RPMI7951 (cell line): ENCODE data around the gene ACP1. TPM values are rescaled to one million over a fixed set of nuclear protein-coding genes. Genes with fewer than 3 reads are reported as not detected.
A peak's percentile ranks its signal among the peaks of the same experiment; 100 is the strongest.

Experiments used
- DNase-seq: peaks from one replicate; pipeline ENCODE4 v3.0.0-alpha.2; 2012; ENCODE audit warnings: low read depth
- total RNA-seq: library from RNA; depleted of rRNA; stranded (reverse); fragments of >200 nt; shearing (Covaris generic); gene quantifications from 2 replicates; pipeline ENCODE4 v1.2.3, GENCODE V29; 2014

The ACP1 gene
- total RNA-seq, 1 experiment from 2014 or later = 206 TPM

DNA sequence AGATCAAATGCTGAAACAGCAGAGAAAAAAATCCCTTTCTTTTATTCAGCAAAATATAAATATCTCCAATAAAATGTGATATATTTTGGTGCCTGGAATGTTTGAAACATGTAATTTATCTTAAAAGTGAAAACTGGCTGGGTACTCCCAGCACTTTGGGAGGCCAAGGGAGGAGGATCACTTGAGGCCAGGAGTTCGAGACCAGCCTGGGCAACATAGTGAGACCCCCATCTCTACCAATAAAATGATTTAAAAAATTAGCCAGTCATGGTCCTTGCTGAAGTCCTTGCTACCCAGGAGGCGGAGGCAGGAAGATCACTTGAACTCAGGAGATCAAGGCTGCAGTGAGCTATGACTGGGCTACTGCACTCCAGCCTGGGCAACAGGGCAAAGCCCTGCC, 9.6 kb upstream of the ACP1 start:
- no peak for DNase-seq

DNA sequence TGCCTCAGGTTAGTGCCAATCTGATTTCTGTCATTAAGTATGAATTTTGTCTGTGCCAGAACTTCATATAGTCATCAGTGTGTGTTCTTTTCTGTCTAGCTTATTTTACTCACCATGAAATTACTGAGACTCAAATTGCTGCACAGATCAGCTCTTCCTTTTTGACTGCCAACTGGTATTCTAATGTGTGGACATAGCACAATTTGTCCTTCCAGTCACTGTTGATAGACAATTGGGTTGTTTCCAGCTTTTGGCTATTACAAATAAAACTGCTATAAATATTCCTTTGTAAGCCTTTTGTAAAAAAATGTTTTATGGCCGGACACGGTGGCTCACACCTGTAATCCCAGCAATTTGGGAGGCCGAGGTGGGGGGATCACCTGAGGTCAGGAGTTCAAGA, 8.7 kb upstream of the ACP1 start:
- DNase-seq = no peak

DNA sequence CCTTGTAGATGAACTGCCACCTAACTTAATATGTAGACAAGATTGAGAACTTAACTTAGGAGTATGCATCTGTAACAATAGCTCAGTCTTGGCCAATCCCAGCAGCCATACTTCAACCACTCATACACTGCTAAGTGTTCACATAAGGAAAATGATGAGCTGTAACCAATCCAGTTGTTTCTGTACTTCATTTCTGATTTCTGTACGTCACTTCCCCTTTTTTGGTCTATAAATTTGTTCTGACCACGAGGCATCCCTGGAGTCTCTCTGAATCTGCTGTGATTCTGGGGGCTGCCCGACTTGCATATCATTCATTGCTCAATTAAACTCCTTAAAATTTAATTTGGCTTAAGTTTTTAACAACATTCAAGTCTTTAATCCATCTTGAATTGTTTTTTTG, 7.3 kb upstream of the ACP1 start:
- DNase-seq = no peak

DNA sequence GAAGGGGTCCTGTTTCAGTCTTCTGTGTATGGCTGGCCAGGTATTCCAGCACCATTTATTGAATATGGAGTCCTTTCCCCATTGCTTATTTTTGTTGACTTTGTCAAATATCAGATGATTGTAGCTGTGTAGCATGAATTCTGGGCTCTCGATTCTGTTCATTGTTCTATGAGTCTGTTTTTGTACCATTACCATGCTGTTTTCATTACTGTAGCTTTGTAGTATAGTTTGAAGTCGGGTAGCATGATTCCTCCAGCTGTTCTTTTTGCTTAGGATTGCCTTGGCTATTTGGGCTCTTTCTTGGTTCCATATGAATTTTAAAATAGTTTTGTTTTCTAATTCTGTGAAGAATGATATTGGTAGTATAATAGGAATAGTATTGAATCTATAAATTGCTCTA, 6.9 kb upstream of the ACP1 start:
- DNase-seq = no peak

DNA sequence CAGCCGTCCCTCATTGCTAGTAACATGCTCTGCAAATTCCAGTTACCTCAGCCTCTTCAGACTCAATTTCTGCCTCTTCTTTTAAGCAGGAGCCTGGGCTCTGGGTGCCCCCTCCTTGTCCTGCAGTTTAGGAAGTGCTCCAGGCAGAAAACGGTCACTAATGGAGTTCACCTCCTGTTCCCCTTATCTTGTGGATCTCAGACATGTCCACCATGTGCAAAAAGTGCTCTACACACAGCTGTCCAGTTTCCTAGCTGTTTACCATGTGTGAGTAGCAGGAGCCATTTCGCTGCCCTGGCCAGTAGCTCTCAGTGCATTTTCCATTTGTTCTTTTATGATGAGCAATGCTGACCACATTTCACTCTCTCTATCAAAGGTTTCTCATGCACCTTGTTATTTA, 5.8 kb upstream of the ACP1 start:
- no peak for DNase-seq

DNA sequence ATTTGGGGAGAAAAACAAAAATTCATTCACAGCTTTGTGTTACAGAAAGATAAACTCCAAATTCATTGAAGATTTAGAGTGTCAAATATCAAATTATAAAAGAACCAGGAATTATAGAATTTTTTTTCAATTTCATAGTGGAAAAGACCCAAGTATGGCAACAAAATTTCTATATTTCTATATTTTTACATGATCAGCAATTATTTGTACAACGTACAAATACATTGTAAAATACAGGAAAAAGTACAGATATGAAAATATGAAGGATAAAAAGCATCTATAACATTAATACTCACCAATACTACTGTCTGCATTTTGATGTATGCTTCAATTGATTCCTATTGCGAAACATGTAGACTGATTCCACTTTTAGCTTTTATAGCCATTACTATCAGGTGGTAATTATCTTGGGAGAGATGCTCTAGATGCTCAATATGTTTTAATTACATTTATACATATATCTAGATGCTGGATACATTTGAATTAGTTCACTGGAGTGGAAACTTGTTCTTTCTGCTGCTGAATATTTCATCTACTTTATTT, 4.9 kb upstream of the ACP1 start:
- no peak for DNase-seq

DNA sequence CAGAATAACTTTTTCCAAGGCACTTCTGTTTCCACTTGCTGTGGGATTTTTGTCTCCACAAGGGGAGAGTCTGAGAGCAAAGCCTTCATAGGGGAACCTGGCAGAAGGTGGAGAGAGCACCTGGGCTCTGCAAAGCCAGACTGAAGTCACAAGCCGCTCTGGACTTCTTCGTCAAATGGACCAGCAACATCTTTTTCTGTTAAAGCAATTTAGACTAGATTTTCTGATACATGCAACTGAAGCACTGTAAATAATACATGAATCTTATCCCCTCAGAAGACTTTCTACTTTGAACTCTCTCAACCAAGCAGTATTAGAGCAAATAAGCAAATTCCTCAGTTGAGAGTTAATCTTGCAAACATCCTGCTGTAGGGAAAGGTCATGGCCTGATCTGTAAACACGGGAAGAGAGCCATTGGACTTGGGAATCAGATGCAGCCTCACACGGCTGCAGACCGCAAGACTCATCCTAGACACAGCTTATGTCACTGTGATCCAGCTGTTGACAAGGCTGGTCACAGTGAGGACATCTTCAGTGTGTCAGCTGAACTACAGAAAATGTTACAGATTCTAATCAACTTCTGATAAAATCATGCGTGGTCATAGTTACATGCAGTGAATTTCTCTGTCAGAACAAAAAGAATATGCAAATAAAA, 4.1 kb upstream of the ACP1 start:
- no peak for DNase-seq

DNA sequence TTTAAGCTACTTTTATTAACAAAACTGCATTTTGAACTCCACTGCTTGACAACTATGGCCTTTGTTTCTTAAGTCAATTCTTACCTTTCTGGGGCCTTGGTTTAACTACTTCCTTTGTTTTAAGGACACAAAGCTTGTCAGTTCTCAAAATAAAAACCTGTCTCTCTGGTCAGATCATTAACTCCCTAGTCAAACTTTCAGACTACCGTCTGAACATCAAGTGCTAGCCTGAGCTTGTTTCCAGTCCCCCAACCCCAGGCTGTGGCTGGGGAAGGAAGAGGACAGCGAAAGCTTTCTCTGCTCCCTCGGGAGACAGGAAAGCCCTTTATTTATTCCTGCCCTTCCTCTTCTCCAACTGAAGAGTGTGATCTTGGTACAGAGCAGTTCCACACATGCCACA, 2.6 kb upstream of the ACP1 start:
- DNase-seq = no peak

DNA sequence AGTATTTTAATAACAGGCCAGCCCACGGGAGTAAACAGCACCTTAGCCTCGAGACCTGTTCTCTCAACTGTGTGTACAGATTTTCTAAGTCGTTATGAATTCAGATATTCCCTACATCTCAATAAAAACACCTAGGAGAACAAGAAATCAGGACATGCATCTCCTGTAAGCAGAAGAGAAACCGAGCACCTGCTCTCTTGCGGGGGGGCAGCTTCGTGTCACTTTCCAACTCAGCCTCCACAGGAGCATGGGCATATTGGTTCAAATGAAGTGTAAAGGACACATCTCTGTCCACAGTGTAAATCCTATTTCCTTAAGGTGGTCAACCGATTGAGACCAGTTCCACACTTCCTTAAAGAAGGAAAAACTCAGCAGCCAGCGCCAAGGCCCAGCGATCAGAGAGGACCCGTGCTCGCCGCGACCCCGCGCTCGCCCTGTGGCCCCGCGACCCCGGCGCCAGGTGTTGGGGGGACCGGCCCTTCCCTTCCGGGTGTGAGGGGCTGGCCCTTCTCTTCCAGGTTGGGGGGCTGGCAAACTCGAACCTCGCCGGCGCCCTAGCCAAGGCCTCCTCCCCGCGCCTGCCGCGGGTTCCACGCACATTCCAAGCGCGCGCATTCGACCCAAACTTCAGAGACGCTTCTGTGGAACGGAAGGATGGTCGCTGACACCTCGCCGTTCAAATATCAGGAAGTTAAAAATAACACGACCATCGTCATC, 1.6 kb upstream of the ACP1 start:
- no peak for DNase-seq

DNA sequence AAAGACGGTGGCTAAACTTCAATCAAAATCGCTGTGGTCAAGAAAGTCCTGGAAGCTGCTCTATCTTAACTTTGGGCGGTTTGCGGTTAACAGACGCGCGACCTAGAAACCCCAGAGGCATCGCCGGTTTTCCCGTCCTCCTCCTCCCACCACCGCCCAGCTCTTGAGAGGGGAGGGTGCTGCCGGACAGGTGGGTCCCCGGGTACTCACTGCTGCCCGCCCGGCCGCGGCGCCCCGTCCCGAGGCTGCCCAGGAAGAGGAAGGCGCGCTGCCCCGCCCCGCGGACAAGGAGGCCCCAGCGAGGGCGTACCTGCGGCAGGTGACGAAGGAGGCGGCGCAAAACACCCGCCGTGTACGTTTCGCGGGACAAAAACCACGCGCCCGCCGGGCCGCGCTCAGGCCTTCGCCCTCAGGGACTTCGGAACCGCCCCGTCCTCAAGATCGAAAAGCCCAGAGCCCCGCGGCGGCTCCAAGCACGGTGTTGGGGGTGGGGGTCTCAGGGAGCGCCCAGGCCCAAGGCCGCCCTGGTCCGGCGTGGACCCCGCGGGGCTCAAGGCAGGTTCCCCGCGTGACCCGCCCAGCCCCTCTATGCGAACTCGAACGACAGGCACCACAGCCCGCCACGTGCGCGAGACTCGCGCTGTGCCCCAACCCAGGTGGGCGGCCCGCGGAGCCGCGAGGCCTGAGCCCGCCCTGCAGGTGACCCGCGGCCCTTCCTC, 814 bp upstream of the ACP1 start, which contains the start of gene SH3YL1:
Gene SH3YL1, minus strand, starts transcription at position 259 of the 719 bp plus-strand sequence. Its CDS starts 48 bp downstream, at position 211.
- peak; percentile 21 for DNase-seq

DNA sequence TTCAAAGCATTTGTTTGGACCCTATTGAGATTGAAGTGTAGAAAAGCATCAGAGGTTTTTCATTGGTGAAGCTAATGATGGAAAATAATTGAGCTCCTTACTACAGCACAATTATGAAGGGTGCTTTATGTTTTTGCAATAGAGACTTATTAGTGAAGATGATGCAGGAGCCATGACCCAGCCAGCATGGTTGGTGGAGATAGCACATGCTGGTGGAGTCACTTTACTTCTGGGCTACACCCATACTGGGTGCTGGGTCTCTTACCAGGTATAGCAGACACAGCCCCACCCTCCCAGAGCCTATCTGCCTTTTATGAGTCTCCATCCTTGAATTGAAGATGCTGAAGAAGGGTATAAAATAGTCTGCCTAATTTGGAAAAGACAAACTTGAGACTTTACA, 3.6 kb downstream of the ACP1 start:
- no peak for DNase-seq

DNA sequence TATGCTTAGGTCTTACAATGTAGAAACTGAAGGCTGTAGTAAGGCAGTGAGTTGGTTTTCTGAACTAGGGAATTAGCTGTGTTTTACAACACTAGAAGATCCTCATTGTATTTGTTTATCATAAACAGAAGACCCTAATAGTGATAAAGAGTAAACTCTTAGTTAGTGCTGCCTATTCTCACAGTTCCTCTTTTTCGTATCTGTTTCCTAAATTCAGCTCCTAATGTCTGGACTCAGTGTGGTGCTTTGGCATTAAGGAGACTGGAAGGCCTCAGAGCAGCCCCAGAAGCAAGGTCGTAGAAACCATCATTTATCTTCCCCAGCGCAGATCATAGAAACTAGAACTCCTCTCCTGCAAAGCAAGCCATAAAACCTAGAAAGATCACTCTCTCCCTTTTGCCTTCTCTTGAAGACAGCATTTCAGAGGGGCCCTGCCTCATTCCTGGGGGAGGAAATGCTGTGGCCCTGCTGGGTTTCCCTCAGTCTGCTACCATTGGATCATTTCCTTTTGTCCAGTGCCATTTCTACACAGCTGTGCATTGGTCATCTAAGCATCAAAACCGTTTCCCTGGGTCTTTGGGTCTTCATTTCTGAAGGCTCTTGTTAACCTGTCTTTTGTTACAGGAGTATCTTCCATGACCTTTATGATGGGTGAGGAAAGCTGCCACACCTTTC, 4.7 kb downstream of the ACP1 start:
- no peak for DNase-seq

DNA sequence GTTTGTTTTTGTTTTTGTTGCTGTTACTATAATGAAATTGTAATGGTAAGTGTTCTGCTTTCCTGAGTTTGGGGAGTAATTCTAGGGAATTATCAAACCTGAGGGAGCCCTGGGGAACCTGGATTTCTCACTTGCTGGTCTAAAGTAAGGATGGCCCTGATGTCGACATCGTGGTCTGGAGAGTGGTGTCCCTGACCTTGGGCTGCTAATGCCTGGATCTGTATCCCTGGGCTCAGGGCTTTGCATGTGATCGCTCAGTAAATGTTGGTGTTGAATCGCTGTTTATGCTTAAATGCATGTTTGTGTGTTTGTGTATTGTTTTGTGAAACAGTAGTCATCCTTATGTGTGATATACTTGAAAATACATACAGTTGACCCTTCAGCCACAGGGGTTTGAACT, 6.1 kb downstream of the ACP1 start:
- DNase-seq = no peak

DNA sequence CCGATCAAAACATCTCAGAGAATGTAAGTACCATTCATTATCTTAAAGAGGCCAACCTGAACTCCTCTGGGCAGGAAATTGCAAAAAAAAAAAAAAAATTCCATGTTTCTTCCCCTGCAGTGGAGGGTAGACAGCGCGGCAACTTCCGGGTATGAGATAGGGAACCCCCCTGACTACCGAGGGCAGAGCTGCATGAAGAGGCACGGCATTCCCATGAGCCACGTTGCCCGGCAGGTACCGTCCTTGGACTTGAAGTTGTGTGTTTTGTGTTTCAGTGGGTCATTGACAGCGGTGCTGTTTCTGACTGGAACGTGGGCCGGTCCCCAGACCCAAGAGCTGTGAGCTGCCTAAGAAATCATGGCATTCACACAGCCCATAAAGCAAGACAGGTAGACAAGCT, 7.2 kb downstream of the ACP1 start:
- DNase-seq = no peak

DNA sequence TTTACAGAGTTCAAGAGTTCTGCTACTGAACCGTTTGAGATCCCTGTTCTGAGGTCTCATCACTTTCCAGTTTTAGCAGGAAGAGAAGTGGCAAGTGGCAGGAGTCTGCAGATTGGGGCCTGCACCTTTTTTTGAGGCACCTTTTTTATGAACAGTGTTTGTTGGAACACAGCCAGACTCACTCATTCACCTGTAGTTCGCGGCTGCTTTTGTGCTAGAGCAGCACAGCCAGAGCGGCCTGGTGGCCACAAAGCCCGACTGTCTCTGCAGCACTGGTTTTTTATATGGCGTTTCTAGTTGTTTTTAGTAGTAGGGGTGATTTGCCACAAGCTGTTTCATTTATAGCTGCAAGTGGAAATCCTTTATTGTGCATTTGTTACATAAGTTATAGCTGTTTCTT, 8.6 kb downstream of the ACP1 start:
- DNase-seq = no peak

DNA sequence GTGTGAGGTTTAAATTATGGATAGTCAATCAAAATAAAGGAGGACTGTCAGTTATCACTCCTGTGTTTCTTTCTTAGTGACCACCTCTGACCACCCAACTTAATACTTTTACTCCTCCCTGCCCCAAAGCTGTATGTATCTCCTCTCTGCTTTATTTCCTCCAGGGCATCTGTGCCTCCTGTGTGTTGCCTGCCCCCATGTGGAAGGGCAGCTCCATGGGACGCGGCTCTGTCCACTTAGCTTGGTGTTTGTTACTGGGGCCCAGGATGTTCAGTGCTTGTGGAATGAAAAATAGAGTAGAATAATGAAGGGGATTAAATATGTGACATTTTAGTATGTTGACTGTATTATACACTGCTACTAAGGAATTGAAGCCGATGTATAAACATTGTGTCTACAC, 9.8 kb downstream of the ACP1 start:
- no peak for DNase-seq

DNA sequence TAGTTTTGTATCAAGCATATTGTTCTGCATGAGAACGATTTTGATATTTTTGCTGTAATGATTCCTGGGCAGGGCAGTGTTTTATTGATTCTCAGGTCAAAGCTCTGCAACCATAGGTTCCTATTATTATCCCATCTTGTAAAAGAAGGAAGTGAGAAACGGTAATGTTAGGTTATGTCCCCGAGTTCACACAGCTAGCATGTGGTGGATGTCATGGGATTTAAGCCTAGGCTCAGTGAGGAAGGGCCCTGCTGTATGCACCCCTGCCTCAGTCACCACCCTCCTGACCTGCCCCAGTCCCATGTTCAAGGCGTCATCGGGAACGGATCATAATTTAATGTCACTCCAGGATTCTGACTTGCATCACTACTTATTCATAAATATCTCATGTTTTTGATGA, 10.7 kb downstream of the ACP1 start:
- no peak for DNase-seq

DNA sequence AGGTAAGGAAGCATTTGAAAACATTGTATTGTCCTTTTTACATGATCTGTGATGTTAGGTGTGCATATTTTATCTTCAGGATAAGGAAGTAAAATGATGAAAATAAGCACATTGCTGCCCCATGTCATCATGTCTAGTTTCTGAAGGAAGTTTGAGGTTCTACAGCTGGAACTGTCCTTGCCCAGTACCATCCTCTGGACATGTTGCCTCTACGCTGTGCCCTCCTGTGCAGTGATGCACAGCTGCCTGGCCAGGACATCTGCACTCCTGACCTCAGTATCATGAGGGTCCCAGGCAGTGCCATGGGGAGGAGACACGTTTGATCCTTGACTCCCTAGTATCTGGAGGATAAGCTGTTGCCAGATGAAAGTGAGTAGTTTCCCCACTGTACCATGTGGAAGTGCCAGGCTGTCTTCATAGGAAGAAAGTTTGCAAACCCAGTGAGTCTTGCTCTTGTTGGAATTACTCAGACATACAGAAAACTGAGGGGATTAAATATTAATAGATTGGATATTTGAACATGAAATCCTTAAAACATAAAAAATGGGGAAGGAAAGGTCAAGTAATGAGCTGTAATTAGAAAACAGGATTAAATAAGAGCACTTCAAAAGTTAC, 13.7 kb downstream of the ACP1 start:
- no peak for DNase-seq

DNA sequence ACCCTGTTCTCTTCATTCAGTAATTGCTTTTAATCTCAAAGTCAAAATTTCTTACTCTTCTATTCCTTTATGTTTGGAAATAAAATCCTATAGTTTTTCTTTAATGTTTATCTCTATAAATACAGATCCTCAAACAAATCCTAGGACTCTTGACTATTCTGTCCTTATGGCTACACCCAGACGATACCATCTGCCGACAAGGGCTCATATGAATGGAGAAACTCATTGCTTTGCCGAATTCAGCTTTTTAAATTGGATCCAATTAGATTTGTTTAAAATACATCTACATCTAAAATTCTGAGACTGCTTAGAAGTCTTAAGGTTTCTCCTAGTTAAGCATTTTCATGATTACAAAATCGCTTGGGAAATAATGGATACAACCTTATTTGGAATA, 14.2 kb downstream of the ACP1 start:
- no peak for DNase-seq

DNA sequence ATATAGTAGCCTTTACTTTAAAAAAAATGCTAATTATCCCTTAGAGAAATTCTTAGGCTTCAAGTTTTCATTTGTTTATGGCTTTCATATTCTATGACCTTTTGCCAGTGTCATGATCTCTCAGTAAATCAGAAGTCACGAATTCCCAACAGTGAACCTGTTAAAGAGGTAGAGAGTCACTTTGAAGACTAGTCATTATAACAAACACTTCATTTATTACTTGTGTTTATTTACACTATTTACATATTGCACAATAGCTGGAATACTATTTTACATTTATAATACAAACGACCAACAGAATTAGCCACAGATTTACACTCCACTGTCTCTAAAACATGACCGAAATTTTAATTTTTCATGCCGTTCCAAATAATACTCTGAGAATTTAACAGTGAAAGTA, 14.6 kb downstream of the ACP1 start:
- DNase-seq = no peak

DNA sequence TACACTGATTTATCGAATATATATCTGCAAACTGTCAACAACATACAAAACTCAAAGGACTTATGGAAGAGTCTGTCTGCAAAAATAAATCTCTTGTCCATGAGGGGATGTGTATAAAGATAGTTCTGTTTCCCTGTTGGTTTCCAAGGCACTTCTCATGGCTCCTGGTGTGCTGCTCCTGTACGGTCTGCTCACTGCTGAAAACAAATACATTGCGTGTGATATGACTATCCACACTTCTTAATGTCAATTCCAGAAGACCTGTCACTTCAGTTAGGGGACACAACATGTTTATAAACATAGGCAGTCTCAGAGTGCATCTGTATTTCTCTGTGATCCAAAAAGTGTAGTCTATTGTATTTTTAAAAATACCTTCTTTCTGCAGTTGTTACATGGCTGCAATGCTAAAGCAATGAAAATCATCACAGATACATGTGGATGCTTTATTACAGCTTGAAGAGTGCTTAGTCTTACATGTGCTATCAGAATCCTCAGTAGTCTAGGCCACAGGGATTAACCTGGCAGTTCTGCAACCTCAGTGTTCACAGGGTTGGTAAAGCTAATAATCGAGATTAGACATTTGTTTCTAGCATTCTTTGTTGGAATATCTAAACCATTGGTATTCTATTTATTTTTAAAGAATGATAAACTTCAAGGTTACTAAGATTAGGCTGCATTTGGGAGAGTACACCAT, 15.4 kb downstream of the ACP1 start:
- DNase-seq = no peak
